SK-N-SH (cell line): ENCODE measurements around the gene GATA2. TPM values are rescaled to one million over a fixed set of nuclear protein-coding genes. Genes with fewer than 3 reads are reported as not detected.

Experiments
- CTCF ChIA-PET: fragments of 300-600, 350-600 bp; formaldehyde crosslinking; extraction: SDS; loops from one replicate; lab custom pipeline; 2021; lab: Yijun Ruan, JAX
- POLR2A ChIA-PET: fragments of 350-600 bp; sonication (Branson Sonifier 250); formaldehyde crosslinking; extraction: SDS; loops from one replicate; lab custom pipeline; 2020; ENCODE audit warnings: antibody characterized with exemption, inconsistent platforms; lab: Yijun Ruan, JAX
- DNase-seq: peaks from one replicate; pipeline ENCODE4 v3.0.0; 2012
- H2AFZ ChIP-seq: fragments of 200-600 bp; sonication (generic); 2 replicates; pipeline ENCODE4 v1.8.1; 2016; ENCODE audit warnings: antibody characterized with exemption, mild to moderate bottlenecking, low read depth
- H3F3A ChIP-seq: fragments of 200-600 bp; sonication (generic); replicated peaks from 2 replicates; pipeline ENCODE3; 2016; ENCODE audit warnings: antibody characterized with exemption, mild to moderate bottlenecking; ENCODE audit not compliant: insufficient read depth
- H3K27ac ChIP-seq, 2 experiments: fragments of 200-500 bp in 1 of 2; fragments of 200-600 bp in 1 of 2; sonication (Bioruptor generic) in 1 of 2; sonication (generic), shearing (Covaris generic) in 1 of 2; 2 replicates each; pipeline versions ENCODE4 v1.5.1 to v1.6.1; 2014 to 2016; ENCODE audit warnings: low read depth in 2 of 2, inconsistent platforms in 1 of 2, low read length in 1 of 2, mild to moderate bottlenecking in 1 of 2, mixed read lengths in 1 of 2
- H3K27me3 ChIP-seq: fragments of 200-600 bp; sonication (generic), shearing (Covaris generic); 2 replicates; pipeline ENCODE4 v1.6.1; 2016; ENCODE audit warnings: mixed run types; ENCODE audit not compliant: insufficient read depth
- H3K36me3 ChIP-seq, 2 experiments: fragments of 200-500 bp in 1 of 2; fragments of 200-600 bp in 1 of 2; sonication (Bioruptor generic) in 1 of 2; sonication (generic) in 1 of 2; replicated peaks in 1 of 2; 2 replicates each; pipeline versions ENCODE3 to v1.5.1; 2014 to 2016; ENCODE audit warnings: low read length in 1 of 2, mild to moderate bottlenecking in 1 of 2; ENCODE audit not compliant: insufficient read depth in 2 of 2, control insufficient read depth in 1 of 2
- H3K4me1 ChIP-seq, 2 experiments: fragments of 200-500 bp in 1 of 2; fragments of 200-600 bp in 1 of 2; sonication (Bioruptor generic) in 1 of 2; sonication (generic), shearing (Covaris generic) in 1 of 2; 2 replicates each; pipeline versions ENCODE4 v1.5.1 to v1.6.1; 2014 to 2016; ENCODE audit warnings: low read depth in 1 of 2, low read length in 1 of 2, mixed run types in 1 of 2; ENCODE audit not compliant: insufficient read depth in 2 of 2, control insufficient read depth in 1 of 2
- H3K4me2 ChIP-seq: fragments of 200-600 bp; sonication (generic), shearing (Covaris generic); 2 replicates; pipeline ENCODE4 v1.6.1; 2017; ENCODE audit warnings: mixed run types
- H3K4me3 ChIP-seq, 2 experiments: fragments of 200-500 bp in 1 of 2; fragments of 200-600 bp in 1 of 2; sonication (Bioruptor generic) in 1 of 2; sonication (generic), shearing (Covaris generic) in 1 of 2; 2 replicates each; pipeline versions ENCODE4 v1.5.1 to v1.8.1; 2014 to 2016; ENCODE audit warnings: low read depth in 2 of 2, inconsistent platforms in 1 of 2, low read length in 1 of 2, mild to moderate bottlenecking in 1 of 2, mixed read lengths in 1 of 2, moderate library complexity in 1 of 2
- H3K79me2 ChIP-seq: fragments of 200-600 bp; sonication (generic); 2 replicates; pipeline ENCODE4 v1.8.1; 2017; ENCODE audit warnings: mild to moderate bottlenecking; ENCODE audit not compliant: insufficient read depth
- H3K9ac ChIP-seq: fragments of 200-600 bp; sonication (generic); 2 replicates; pipeline ENCODE4 v1.6.1; 2017; ENCODE audit warnings: mixed run types
- H3K9me2 ChIP-seq: fragments of 200-600 bp; sonication (generic); 2 replicates; pipeline ENCODE4 v1.6.1; 2017; ENCODE audit warnings: mixed run types
- H3K9me3 ChIP-seq: fragments of 200-600 bp; sonication (generic); 2 replicates; pipeline ENCODE4 v1.6.1; 2017; ENCODE audit warnings: mixed run types, mild to moderate bottlenecking, moderate library complexity
- H4K20me1 ChIP-seq: fragments of 200-600 bp; sonication (generic); 2 replicates; pipeline ENCODE4 v1.6.1; 2017; ENCODE audit warnings: mild to moderate bottlenecking, mixed run types; ENCODE audit not compliant: insufficient read depth
- CHD2 ChIP-seq: fragments of 150-350 bp; IDR thresholded peaks from 2 replicates; pipeline ENCODE4 v1.6.1; 2018; ENCODE audit warnings: low read length; ENCODE audit not compliant: partially characterized antibody
- CTCF ChIP-seq: fragments of 200-600 bp; sonication (generic); IDR thresholded peaks from 2 replicates; pipeline ENCODE4 v1.6.1; 2017; ENCODE audit warnings: antibody characterized with exemption, mild to moderate bottlenecking, moderate library complexity
- ELF1 ChIP-seq: IDR thresholded peaks from 2 replicates; pipeline ENCODE4 v1.4.0; 2012
- EP300 ChIP-seq, 2 experiments: IDR thresholded peaks; 2 replicates each; pipeline versions ENCODE4 v1.4.0 to v1.6.1; 2012; ENCODE audit warnings: borderline replicate concordance in 1 of 2, low read depth in 1 of 2, low read length in 1 of 2
- EZH2phosphoT487 ChIP-seq: fragments of 200-600 bp; sonication (generic); IDR thresholded peaks from 2 replicates; pipeline ENCODE4 v1.6.1; 2017; ENCODE audit warnings: low read depth, mixed run types, mild to moderate bottlenecking, antibody characterized with exemption, moderate library complexity, borderline replicate concordance
- FOSL2 ChIP-seq: IDR thresholded peaks from 2 replicates; pipeline ENCODE4 v1.4.0; 2012; ENCODE audit warnings: low read depth, mild to moderate bottlenecking, moderate library complexity, borderline replicate concordance
- FOXJ3 ChIP-seq: sonication (generic); formaldehyde crosslinking; IDR thresholded peaks from 2 replicates; pipeline ENCODE4 v1.5.1; 2020; ENCODE audit warnings: mild to moderate bottlenecking, missing genetic modification reagents
- GABPA ChIP-seq: IDR thresholded peaks from 2 replicates; pipeline ENCODE4 v1.4.0; 2012; ENCODE audit warnings: low read depth, mild to moderate bottlenecking
- GATA2 ChIP-seq: sonication (generic); formaldehyde crosslinking; IDR thresholded peaks from 2 replicates; pipeline ENCODE4 v1.5.0; 2020; ENCODE audit warnings: mild to moderate bottlenecking, missing genetic modification reagents
- IRF3 ChIP-seq: fragments of 150-350 bp; IDR thresholded peaks from 2 replicates; pipeline ENCODE4 v1.6.1; 2016; ENCODE audit warnings: mild to moderate bottlenecking, low read depth, low read length
- JUND ChIP-seq: IDR thresholded peaks from 2 replicates; pipeline ENCODE4 v1.4.0; 2012
- MEF2A ChIP-seq: IDR thresholded peaks from 2 replicates; pipeline ENCODE4 v1.4.0; 2012; ENCODE audit warnings: low read depth, borderline replicate concordance
- NFIC ChIP-seq: IDR thresholded peaks from 2 replicates; pipeline ENCODE4 v1.4.0; 2012; ENCODE audit warnings: borderline replicate concordance
- NRF1 ChIP-seq: IDR thresholded peaks from 2 replicates; pipeline ENCODE4 v1.6.1; 2012; ENCODE audit warnings: low read depth, mild to moderate bottlenecking, low read length
- POLR2AphosphoS5 ChIP-seq: IDR thresholded peaks from 2 replicates; pipeline ENCODE4 v1.6.1; 2012; ENCODE audit warnings: low read depth, low read length
- RCOR1 ChIP-seq: fragments of 150-350 bp; IDR thresholded peaks from 2 replicates; pipeline ENCODE4 v1.6.1; 2017; ENCODE audit warnings: antibody characterized with exemption, low read length
- REST ChIP-seq: IDR thresholded peaks from 2 replicates; pipeline ENCODE4 v1.6.1; 2012; ENCODE audit warnings: mild to moderate bottlenecking, low read depth, low read length, moderate library complexity
- RFX5 ChIP-seq: IDR thresholded peaks from 2 replicates; pipeline ENCODE4 v1.6.1; 2012; ENCODE audit warnings: mild to moderate bottlenecking, improper control_type of control experiment, low read length
- RXRA ChIP-seq: IDR thresholded peaks from 2 replicates; pipeline ENCODE4 v1.4.0; 2012; ENCODE audit warnings: low read depth, mild to moderate bottlenecking, borderline replicate concordance
- TAF1 ChIP-seq: IDR thresholded peaks from 2 replicates; pipeline ENCODE4 v1.6.1; 2012; ENCODE audit warnings: low read depth, mild to moderate bottlenecking, low read length, moderate library complexity, borderline replicate concordance
- USF2 ChIP-seq: fragments of 150-350 bp; IDR thresholded peaks from 2 replicates; pipeline ENCODE4 v1.6.1; 2017; ENCODE audit warnings: antibody characterized with exemption, low read length, low read depth, borderline replicate concordance
- YY1 ChIP-seq: IDR thresholded peaks from 2 replicates; pipeline ENCODE4 v1.4.0; 2012; ENCODE audit warnings: low read depth, mild to moderate bottlenecking
- WGBS: methylation state at CpG from one replicate; pipeline ENCODE4 v1.1.6; 2017; ENCODE audit warnings: low lambda C conversion rate; 5-methylcytosine and 5-hydroxymethylcytosine counted together
- polyA plus RNA-seq, 3 experiments: library from polyadenylated mRNA; depleted of rRNA; stranded (reverse); fragments of >200 nt; gene quantifications; 2 replicates each; pipeline ENCODE4 v1.2.3, GENCODE V29; 2012

GATA2 gene
- polyA plus RNA-seq, 1 of the 3 experiments (the other 2 are of a cell fraction) = 5.5 TPM

GRCh38 chr3:128482666-128483656 is 10.0 kb downstream of the GATA2 start (continued):
- TF ChIP-seq YY1 = no peak
- TF ChIP-seq RXRA = 0 out of 2 replicates have a peak, but pooled peaks have one; percentile 17
- no peak; the same call in 1 of the 2 replicates for TF ChIP-seq GATA2 (CRISPR knock-in tag)
- peak in 1 of 2 experiments; percentile 35; a peak in 1 of 4 replicates for TF ChIP-seq EP300 (IDR thresholded peaks at IDR 0.05; ENCODE audit: borderline replicate concordance in 1 of 2, low read depth in 1 of 2, low read length in 1 of 2)
- TF ChIP-seq TAF1 = no peak
- no peak for TF ChIP-seq NFIC
- no peak for TF ChIP-seq IRF3
- peak; percentile 38 for TF ChIP-seq CTCF
- TF ChIP-seq GABPA = 0 out of 2 replicates have a peak, but pooled peaks have one; percentile 17
- no peak for TF ChIP-seq RFX5

GRCh38 chr3:128482175-128482574 is 10.8 kb downstream of the GATA2 start:
- Histone ChIP-seq H2AFZ (no peak overlapping the region), H3K4me2 (no peak overlapping the region)
- DNase-seq = no peak
- no peak for TF ChIP-seq YY1
- TF ChIP-seq CHD2 = no peak
- TF ChIP-seq POLR2AphosphoS5 = no peak
- TF ChIP-seq NRF1 = no peak
- TF ChIP-seq FOXJ3 (CRISPR knock-in tag) = no peak
- TF ChIP-seq JUND = no peak
- no peak for TF ChIP-seq RFX5
- no peak for TF ChIP-seq GABPA
- no peak for TF ChIP-seq RCOR1
- no peak for TF ChIP-seq EZH2phosphoT487
- no peak for TF ChIP-seq USF2
- TF ChIP-seq FOSL2 = no peak
- TF ChIP-seq ELF1 = no peak
- no peak for TF ChIP-seq MEF2A
- no peak for TF ChIP-seq REST

More at GRCh38 chr3:128482175-128482574, 10.8 kb downstream of the GATA2 start:
- Histone ChIP-seq H4K20me1 (no peaks in the 10 kb centered on the region), H3K9me3 (no peaks in the 10 kb centered on the region), H3K9ac (peak overlapping the region; percentile 34; the same call in 1 of the 2 replicates), H3F3A (peaks cover 7% of the 10 kb centered on the region), H3K36me3 (peaks cover 0 to 29% of the 10 kb centered on the region in 2 experiments), H3K79me2 (peaks cover 26% of the 10 kb centered on the region; the same call in 1 of the 2 replicates), H3K9me2 (no peaks in the 10 kb centered on the region), H3K27me3 (no peaks in the 10 kb centered on the region), H3K4me1 (peaks cover 8 to 43% of the 10 kb centered on the region in 2 experiments), H3K4me3 (peak overlapping the region in 1 of 2 experiments; percentile 22; a peak in 1 of 4 replicates), H3K27ac (peak overlapping the region; percentile 51 to 97; a peak in 3 of 4 replicates)
- WGBS = 59% methylated on average over 4 of the region's 11 CpGs
- POLR2A ChIA-PET = interaction anchor here (0.6 to 7.8 kb wide), 16 partner anchors 8 to 203 kb away, joined by 3 to 100 read pairs (median 10); partner anchors contain the start of gene GATA2
- CTCF ChIA-PET = interaction anchor here (0.8 to 13.1 kb wide), 18 partner anchors 8 to 311 kb away, joined by 3 to 177 read pairs (median 6); no protein-coding TSS in a partner anchor
